GM18519 (cell line): ENCODE data around the gene IGLON5.

Experiments
- ATAC-seq: cut with Tn5 transposase; IDR thresholded peaks from one replicate; pipeline ENCODE4 v1.9.1; 2021; ENCODE audit warnings: mild to moderate bottlenecking, moderate library complexity; ENCODE audit not compliant: unreplicated experiment, low FRiP score

The IGLON5 gene

DNA sequence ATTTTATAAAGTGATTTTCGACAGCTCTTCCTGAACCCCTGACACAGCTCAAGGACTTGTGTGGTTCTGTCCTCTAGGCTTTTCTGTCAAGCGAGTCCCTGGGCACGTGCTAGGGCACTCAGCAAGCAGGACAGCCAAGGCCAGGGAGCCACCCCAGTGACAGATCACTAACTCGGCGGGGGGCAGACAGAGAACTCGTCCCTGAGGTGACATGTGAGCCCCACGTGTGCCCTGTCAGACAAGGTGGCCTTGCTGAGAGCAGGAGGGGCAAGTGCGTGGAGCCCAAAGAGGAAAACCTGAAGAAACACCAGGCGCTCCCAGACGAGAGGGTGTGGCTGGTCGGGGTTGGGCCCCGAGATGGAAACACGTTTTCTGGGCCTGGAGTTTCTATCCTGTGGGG is 49.8 kb downstream of the IGLON5 start:
- no peak for ATAC-seq

DNA sequence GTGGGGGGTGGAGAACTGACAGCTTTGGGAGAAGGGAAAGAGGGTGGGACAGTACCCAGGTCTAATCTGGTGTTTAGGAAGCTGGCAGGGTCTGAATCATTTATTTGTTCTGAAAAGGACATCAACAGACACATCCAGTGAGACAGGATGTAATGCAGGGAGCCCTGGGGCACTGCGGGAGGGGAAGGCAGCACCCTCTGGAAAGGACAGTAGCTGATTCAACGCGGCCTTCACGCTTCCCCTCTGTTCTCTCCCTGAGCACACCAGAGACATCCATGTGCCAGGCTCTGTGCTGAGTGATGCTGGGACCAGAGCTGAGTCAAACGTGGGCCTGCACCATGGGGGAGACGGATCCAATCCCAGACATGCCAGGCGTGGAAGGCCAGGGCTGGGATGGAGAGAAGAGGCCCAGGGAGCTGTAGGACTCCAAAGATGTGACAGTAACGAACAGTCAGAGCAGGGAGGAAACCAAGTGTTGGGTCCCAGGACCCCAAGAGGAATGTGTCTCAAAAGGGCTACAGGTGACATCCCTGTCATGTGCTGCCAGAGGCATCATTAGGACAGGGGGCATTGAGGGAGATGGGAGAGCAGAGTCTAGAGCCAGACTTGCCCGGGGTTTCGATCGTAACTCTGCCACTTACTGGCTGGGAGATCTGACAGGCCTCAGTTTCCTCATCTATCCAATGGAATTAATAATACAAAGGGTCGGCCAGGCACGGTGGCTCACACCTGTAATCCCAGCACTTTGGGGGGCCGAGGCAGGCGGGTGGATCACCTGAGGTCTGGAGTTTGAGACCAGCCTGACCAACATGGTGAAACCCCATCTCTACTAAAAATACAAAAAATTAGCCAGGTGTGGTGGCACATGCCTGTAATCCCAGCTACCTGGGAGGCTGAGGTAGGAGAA is 53.0 kb downstream of the IGLON5 start:
- ATAC-seq, result no peak

DNA sequence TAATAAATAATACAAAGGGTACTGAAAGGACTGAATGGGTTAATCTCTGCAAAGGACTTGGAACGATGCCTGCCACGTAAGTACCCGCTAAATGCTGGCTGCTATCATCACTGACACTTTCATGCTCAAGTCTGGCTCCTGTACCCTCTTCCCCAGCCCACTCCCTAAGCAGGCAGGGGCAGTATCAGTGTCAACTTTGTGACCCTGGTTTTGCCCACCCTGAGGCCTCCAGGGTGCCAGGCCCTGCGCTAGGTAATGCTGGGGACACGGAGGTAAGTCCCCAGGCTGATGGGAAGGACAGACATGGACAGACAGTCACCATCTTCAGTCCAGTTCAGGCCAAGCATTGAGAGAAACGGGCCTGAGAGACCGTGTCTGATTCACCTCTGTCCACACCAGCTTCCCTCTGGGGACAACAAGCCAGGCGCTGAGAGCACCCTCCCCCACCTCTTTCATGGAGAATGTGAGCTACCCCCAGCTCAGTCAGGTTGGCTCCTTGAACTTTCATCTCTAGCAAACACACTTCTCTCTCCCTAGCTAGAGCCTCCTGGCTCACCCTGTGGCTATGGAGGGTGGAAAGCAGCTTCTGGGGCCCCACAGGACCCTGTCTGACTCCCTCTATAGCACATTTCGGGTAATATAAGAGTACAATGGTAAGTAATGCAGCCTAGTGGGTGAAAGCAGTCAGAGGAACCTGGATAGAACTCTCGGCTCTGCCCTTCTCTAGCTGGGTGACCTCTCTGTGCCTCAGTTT is 53.9 kb downstream of the IGLON5 start:
- ATAC-seq, result no peak

DNA sequence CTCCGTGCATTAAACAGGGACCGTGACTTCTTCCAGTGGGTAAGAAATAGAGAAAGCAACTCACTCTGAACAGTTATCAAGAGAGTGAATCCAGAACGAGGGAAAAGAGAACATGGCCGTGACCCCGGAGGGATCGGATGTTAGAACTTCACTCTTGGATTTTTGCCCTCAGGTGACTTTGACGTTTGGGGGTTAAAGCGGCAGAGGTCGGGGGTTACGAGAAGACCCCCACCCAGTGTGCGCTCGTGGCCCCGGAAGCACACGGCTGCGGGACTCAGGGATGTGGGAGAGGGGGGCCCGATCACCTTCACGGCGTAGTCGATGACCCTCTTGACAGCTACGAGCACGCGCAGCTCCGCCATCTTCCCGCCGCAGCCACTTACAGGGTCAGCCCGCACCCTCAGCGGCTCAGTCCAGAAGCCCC is 54.5 kb downstream of the IGLON5 start, which contains the start of gene ETFB:
ETFB (minus strand) TSS at position 424 of the 424 bp plus-strand sequence; CDS start at position 362, 62 bp downstream.
- ATAC-seq, result no peak

DNA sequence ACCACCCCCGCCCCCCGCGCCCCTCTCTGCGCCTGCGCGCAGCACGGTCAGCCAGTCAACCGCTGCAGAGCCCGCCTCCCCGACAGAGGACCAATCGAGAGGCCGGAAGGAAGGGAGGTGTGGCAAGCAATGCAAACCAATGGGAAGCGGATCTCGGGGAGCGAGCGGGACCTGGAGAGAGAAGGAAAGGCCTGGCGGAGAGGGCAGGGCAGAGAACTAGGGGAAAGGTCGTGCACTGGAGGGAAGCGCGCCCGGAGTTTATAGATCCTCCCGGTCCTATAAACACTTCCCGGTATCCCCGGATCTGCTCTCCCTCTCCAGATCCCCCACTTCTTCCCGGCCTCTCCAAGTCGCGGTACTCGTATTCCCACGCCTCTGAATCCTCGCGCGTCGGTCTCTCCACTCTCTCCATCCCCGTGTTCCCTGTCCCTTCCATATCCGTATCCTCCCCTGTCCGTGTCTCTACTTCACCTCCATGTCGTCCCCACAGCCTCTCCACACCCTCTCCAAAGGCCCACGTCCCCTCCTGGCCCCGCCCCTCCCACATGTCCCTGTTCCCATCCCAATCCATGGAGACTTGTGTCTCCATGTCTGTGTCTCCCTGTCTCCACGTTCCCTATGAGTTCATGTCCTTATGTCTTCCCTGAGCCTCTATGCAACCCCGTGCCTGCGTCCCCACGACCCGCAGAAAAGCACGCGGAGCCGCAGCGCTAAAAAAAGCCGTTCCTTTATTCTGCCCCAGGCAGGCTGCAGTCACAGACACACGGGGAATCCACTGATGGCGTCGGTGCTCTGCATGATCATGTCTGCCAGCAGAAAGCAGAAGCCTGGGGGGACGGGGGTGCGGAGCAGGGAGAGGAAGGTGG is 55.2 kb downstream of the IGLON5 start:
- ATAC-seq, result peak; percentile 40

DNA sequence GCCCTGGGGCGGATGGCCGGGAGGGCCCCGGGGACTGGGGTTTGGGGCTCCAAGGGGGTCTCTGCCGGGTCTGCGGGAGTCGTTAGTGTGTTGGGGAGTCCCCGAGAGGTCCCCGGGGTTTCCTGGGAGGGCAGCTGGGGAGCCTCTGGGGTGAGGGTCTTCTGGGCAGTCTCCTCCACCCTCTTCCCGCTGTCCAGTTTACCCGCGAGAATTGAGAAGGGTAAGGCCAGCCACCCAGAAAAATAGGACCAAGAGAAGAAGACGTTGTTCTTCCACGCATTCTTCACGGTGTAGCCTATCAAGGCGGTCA is 55.8 kb downstream of the IGLON5 start:
- ATAC-seq, result no peak

DNA sequence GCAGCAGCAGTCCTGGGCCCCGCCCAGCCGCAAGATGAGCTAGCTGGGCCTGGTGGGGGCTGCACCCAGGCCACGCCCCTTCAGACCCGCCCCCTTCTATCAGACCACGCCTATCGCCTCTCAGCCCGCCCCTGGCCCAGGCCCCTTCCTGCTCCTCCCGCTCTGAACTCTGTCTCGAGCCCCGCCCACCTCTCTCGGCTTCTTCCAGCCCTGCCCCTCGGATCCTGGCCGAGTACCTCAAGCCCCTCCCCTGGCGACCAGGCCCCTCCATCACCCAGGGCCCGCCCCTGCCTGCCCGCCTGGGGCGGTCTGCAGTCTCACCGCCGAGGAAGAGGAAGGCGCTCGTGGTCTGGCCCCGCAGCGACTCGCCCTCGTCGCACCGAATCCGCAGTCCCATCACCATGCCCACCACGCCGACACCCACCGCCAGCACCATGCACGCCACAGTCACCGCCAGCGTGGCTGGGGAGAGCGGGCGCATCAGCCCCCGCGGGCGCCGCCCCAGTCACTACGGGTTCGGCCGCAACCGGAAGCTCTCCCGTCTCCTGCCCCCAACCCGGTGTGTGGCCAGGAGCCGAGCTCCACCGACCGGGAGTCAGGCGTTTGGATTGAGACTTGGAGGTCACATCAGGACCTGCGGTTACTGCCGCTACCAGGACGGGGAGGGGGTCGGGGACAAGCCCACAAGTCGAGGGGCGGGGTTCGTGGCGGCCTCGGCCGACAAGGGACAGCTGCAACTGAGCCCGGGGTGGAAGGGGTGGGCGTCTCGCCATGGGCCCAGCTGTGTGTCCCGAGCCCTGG is 56.3 kb downstream of the IGLON5 start:
- ATAC-seq, result peak; percentile 37

DNA sequence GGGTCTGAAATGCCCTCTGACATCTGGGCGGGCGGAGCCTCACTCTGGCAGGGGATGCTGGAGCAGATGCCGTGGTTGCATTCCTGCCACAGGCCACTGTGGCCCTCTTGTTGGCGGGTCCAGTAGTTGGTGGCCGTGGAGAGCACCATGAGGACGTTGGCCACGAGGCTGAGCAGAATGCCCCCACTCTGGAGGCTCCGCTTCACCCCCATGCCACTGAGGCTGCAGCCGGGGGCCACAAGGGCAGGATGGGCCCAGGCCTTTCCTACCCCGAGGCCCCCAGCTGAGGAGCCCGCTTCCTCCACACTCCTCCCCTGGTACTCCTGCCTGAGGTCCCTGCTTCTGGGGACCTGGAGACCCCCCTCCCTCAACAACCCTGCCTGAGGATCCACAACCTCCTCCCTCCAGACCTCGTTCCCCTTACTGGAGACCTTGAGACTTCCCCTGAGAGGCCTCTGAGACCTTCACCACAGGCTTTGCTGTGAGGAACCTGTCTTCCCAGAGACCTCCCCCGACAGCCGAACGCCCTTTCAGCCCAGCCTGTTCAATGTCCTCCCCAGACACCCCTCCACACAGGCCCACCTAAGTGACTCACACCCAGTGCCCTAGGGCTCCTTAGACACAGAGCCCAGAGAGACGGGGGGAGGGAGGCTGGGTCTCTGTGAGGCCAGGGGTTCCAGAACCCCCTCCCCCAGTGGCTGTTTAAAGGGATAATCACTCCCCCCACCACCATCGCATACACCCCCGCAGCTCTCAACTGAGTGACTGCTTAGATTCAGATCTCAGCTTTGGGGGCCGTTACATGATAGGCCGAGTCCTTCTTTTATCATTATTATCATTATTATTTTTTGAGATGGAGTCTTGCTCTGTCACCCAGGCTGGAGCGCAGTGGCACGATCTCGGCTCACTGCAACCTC is 57.2 kb downstream of the IGLON5 start, which contains the start of gene CLDND2:
CLDND2 (minus strand) TSS at position 638 of the 917 bp plus-strand sequence; CDS start at position 212, 426 bp downstream.
- no peak for ATAC-seq

DNA sequence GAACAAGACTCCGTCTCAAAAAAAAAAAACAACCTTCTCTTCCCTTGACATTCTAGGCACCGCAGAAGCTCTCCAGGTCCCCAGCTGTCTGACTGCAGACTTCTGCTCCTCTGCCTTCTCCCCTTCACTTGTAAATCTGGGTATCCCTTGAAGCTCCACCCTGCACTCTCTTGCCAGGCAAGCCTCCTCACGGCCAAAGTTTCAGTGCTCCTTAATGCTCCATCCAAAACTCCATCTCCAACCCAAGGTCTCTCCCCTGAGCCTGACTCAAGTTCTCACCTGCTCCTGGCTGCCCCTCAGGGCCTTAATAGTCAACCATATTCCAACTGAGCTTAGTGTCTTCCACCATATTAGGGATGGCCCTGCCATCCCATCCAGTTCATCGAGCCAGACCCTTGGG is 58.8 kb downstream of the IGLON5 start:
- ATAC-seq, result no peak

DNA sequence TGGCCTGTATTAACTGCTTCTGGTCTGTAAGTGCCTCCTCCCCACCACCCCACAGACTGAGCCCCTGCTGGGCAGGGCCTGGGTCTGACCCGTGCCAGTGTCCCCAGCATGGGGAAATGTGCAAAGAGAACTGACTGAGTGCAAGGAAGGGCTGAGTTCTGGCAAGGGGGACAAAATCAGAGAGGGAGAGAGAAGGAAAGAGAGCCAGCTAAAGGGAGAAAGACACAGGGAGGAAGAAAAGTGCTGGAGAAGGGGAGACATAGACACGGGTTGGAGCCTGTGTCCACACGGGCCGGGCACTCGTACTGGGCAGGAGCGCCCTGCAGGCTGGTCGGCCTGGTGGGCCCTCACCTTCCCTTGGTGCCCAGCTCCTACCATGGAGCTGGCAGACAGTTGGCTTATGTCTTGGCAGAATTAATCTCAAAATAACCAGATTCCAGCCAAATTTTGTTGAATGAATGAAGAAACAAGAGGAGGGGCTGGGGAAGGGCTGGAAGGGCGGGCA is 59.8 kb downstream of the IGLON5 start:
- ATAC-seq, result no peak

DNA sequence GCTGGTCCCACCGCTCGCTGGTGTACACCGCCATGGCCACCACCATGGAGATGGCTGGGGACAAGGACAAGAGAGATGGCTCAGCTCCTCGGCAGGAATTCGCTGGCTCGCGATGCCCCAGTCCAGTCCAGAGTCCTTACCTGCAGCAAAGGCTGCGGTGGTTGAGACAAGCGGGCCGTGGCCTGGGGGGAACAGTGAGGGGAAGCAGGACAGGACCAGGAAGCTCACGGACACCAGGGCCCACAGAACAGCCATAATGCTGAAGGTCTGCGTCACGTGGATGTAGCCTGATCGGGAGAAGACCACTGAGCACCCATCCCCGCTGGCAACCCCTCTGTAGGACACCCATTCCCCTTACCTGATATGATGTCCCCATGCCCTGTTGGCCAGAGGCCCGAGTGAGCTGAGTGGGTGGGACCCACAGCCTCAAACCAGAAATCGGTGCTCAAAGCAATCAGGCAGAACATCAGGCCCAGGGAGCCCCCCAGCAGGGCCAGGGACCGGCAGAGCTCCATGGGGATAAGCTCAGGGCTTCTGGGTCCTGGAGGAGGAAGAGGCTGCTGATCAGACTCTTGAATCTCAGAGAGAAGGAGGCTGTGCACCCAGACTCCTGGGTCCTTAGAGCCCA is 60.7 kb downstream of the IGLON5 start:
- no peak for ATAC-seq

DNA sequence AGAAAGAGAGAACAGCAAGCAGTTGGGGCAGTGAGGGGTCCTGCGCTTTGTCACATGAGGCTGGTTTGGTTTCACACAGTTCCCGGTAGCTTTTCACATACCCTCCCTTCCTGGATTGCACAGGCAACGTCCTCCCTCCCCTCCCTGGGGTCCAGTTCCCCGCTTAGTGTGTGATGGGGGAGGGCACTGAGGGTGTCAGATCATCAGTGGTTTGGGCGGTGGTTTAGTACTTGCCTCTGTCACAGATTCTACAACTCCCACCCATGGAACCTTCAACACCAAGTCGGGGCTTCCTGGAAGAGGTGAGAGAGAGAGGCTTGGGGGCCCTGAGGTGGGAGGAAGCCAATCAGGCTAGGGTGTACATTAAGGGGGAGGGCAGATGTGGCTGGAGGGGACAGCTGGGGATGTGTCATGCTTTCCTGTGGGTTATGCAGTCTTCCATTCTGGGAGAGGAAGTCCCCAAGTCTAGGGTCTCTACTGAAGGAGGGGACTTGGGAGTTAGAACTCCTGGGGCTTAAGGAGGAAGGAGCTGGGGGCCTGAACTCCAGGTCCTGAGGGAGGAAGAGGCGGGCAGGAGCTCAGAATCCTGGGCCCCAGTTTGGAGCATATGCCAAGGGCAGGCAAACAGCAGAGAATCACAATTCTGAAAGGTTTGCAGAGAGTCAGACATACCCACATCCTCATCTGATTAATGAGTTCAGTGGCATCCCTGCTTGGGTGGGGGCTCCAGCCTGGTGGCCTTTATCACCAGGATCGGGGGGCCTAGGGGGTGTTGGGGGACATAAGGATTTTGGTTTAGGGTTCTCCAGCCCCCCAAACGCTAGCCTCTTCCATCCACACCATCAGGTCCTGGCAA is 61.4 kb downstream of the IGLON5 start, which contains the start of gene NKG7:
NKG7 (minus strand) TSS at position 6 of the 856 bp plus-strand sequence. CDS start 119 bp downstream, outside the sequence.
- ATAC-seq, result no peak

DNA sequence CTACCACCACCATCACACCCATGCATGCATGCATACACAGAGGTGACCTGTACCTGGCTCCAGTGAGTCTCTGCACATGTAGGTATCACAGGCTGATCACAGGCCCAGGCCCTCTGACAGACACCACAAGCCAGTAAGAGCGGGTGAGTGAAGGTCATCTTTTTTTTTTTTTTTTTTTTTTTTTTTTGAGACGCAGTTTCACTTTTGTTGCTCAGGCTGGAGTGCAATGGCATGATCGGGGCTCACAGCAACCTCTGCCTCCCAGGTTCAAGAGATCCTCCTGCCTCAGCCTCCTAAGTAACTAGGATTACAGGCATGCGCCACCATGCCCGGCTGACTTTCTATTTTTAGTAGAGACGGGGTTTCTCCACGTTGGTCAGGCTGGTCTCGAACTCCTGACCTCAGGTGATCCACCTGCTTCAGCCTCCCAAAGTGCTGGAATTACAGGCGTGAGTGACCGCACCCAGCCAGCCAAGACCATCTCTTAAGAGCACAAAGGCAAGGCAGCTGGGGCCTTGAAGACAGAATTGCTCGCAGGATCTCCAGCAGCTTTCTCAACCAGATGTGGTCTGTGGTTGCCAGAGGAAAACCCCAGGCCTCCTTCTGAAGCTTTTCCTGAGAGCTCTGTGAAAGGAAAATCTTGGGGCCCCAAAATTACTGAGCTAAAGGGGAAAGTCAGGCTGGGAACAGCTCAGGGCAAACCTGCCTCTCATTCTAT is 64.2 kb downstream of the IGLON5 start:
- no peak for ATAC-seq

DNA sequence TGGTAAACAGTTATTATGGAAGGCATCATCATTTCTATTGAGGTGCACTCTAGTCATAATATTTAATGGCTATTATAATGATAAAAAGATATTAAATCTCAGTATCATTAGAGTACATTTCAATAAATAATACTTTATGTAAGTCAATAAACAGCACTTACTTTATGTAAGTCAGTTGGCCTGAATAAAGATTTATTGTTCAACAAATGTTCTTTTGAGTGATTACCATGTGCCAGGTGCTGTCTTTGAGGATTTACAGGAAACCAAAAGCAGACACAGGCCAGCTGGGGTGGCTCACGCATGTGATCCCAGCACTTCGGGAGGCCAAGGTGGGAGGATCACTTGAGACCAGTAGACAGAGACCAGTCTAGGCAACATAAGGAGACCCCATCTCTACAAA is 66.0 kb downstream of the IGLON5 start:
- ATAC-seq, result no peak

DNA sequence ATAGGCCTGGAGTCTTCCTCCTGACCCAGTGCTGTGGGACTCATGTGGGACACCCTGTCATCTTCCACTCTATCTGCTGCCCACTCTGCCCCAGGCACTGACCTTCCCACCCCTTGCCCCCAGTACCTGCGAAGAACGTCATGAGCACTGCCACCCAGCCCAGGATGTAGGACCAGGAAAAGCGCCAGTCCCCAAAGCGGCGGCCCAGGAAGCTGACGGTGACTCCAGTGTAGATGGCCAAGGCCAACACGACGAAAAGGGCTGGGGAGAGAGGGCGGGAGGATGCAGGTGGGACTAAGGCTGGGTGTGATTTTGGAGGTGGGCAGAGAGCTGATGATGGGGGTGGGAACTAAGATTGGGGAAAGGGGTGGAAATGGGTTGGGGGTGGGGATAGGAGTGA is 68.9 kb downstream of the IGLON5 start:
- ATAC-seq, result no peak
